ENCODE measurements around the gene CHM.
"Not testable (repeated sequence)": the region's sequence is repeated elsewhere in the genome, so short reads cannot be mapped to it uniquely, and the experiment has no call there.

Gene CHM

DNA sequence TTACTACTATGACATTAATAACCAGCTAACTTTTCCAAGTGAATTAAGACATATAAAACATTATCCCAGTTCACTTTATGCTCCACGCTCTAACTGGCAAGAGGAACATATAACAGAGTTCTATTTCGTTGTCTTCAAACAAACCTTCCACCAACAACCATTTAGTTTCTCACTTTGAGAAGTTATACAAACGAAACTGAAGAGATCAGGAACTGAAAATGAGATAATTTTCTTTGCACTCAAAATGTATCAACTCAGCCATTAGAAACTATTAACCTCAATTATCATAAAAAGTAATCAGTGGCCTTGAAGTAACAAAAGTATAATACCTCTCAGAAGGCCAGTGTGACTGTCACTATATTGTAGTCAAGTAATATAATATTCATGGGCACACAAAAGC is 70.1 kb downstream of the CHM start:
- DNase-seq (ENCODE audit: extremely low read depth, low read depth), result no peak
- TF ChIP-seq, protein P1, sequence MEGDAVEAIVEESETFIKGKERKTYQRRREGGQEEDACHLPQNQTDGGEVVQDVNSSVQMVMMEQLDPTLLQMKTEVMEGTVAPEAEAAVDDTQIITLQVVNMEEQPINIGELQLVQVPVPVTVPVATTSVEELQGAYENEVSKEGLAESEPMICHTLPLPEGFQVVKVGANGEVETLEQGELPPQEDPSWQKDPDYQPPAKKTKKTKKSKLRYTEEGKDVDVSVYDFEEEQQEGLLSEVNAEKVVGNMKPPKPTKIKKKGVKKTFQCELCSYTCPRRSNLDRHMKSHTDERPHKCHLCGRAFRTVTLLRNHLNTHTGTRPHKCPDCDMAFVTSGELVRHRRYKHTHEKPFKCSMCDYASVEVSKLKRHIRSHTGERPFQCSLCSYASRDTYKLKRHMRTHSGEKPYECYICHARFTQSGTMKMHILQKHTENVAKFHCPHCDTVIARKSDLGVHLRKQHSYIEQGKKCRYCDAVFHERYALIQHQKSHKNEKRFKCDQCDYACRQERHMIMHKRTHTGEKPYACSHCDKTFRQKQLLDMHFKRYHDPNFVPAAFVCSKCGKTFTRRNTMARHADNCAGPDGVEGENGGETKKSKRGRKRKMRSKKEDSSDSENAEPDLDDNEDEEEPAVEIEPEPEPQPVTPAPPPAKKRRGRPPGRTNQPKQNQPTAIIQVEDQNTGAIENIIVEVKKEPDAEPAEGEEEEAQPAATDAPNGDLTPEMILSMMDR (IDR thresholded peaks at IDR 0.05; ENCODE audit: low read depth, low read length), result no peak

DNA sequence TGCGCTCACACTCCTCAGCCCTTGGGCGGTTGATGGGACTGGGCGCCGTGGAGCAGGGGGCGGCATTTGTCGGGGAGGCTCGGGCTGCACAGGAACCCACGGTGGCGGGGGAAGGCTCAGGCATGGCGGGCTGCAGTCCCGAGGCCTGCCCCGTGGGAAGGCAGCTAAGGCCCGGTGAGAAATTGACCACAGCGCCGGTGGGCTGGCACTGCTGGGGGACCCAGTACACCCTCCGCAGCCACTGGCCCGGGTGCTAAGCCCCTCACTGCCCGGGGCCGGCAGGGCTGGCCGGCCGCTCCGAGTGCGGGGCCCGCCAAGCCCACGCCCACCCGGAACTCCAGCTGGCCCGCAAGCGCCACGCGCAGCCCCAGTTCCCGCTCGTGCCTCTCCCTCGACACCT is 75.0 kb downstream of the CHM start:
- not testable (repeated sequence) for DNase-seq (ENCODE audit: extremely low read depth, low read depth)

DNA sequence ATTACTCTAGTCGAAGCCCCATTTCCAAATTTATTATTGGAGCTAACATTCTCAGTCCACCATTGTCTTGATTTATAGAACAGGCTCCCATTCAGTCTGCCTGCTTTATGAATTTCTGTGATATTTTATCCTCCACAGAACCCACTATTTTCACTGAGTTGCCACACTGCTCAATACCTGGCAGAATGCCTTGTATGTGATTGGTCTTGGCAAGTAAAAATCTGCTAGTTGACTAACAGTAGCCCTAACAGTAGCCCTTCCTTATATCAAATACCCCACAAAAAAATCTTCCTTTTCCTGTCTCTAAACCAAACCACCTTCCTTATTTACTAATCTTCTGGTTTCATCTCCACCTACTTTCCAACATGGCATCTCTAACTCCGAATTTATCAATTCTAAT is 82.6 kb downstream of the CHM start:
- TF ChIP-seq, protein P1 (IDR thresholded peaks at IDR 0.05; ENCODE audit: low read depth, low read length), result no peak
- no peak for DNase-seq (ENCODE audit: extremely low read depth, low read depth)

DNA sequence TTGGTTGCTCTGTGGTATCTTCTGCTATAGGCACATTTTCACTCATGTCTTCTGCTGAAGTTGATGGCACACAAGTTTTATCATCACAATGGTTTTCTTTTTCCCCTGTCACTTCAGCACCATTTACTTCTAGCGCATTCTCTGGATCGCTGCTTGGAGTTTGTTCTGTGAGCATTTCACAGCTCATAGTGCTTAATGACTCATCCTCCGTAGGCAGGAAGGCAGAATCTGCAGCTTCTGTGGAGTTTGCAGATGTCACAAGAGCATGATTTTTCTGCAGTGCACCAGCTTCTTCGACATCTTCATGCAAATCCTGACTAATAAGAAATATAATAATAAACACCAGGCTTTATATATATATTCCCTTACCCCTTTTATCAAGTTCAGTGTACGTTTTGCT is 83.6 kb downstream of the CHM start:
- TF ChIP-seq, protein P1 (IDR thresholded peaks at IDR 0.05; ENCODE audit: low read depth, low read length), result no peak
- peak; percentile 23 for DNase-seq (ENCODE audit: extremely low read depth, low read depth)

DNA sequence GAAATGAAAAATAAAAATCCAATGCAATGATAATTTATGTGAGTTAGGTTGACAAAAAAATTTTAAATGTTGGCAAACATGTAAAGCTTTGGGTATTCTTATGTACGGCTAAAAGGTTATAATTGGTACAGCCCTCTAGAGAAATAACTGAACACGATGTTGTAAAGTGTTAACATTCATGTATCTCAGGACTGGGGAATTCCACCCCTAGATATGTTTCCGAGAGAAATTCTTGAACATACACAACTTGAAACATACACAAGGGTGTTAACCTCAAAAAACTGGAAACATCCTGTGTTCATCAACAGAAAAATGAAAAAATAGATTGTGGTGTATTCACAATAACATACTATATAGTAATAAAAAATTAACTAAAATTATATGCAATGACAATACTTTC is 91.8 kb downstream of the CHM start:
- no peak for DNase-seq (ENCODE audit: extremely low read depth, low read depth)
- TF ChIP-seq, protein P1 (IDR thresholded peaks at IDR 0.05; ENCODE audit: low read depth, low read length), result no peak

DNA sequence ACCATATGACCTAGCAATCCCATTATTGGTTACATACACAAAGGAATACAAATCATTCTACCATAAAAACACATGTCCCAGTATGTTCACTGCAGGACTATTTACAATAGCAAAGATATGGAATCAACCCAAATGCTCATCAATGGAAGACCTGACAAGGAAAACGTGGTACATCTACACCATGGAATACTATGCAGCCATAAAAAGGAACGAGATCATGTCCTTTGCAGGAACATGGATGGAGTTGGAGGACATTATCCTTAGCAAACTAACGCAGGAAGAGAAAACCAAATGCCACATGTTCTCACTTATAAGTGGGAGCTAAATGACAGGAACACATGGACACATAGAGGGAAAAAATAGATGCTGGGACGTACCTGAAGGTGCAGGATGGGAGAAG is 102.6 kb downstream of the CHM start:
- DNase-seq (ENCODE audit: extremely low read depth, low read depth), result not testable (repeated sequence)

DNA sequence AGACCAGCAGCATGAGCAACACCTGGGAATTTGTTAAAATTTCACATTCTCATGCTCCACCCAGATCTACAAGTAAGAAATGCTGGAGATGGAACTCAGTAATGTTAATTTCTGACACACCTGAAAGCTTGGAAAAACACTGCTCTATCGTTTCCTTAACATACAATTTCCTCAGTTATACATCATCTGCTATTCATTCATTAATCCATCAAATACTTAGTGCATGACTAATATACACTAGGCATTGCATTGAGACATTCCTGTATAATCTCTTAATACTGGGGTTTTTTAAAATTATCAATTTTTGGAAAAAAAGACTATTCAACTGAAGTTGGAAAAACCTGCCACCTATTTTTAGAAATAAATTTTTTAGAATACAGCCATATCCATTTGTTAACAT is 106.1 kb downstream of the CHM start:
- TF ChIP-seq, protein P1 (IDR thresholded peaks at IDR 0.05; ENCODE audit: low read depth, low read length), result no peak

DNA sequence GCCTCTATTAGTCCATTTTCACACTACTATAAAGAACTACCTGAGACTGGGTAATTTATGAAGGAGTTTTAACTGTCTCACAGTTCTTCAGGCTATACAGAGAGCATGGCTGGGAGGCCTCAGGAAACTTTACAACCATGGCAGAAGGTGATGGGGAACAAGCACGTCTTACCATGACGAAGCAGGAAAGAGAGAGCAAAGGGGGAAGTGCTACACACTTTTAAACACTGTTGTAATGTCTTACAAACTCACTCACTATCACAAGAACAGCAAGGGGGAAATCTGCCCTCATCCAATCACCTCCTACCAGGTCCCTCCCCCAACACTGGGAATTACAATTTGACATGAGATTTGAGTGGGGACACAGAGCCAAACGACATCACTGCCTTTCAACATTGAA is 107.4 kb downstream of the CHM start:
- DNase-seq (ENCODE audit: extremely low read depth, low read depth), result not testable (repeated sequence)

More for the DNA sequence above, 106.1 kb downstream of the CHM start:
- no peak for DNase-seq (ENCODE audit: extremely low read depth, low read depth)

DNA sequence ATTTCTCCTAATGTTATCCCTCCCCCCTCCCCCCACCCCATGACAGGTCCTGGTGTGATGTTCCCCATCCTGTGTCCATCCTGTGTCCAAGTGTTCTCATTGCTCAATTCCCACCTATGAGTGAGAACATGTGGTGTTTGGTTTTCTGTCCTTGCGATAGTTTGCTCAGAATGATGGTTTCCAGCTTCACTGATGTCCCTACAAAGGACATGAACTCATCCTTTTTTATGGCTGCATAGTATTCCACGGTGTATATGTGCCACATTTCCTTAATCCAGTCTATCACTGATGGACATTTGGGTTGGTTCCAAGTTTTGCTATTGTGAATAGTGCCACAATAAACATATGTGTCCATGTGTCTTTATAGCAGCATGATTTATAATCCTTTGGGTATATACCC is 113.0 kb downstream of the CHM start:
- not testable (repeated sequence) for DNase-seq (ENCODE audit: extremely low read depth, low read depth)

DNA sequence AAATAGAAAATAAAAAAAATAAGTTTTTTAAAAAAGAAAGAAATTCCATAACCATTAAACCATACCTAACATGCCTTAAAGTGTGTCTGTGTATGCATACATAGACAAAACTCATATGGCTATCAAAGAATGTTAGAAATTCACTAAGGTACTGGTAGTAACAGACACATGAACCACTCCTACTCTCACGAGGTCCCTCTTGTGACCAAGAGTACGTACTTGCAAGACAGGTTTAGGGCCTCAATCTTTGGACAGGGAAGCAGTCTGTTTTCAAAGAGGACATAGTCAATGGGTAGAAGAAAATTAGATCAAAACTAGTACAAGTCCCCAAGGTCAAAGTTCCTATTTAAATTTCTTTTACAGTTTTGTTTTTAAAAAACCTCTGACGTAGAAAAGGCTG is 117.3 kb downstream of the CHM start:
- TF ChIP-seq, protein P1 (IDR thresholded peaks at IDR 0.05; ENCODE audit: low read depth, low read length), result no peak
- DNase-seq (ENCODE audit: extremely low read depth, low read depth), result no peak

Measured in AG09319 (cell line).